Activated T-cell treated with anti-CD3 and anti-CD28 coated beads, Interleukin-2, amount 50 U/mL, for 1 hour (primary cell): ENCODE measurements around the gene LRRC4.

ENCODE experiments used
- DNase-seq: peaks from one replicate; pipeline ENCODE4 v3.0.0-alpha.2; 2020

LRRC4 gene

DNA sequence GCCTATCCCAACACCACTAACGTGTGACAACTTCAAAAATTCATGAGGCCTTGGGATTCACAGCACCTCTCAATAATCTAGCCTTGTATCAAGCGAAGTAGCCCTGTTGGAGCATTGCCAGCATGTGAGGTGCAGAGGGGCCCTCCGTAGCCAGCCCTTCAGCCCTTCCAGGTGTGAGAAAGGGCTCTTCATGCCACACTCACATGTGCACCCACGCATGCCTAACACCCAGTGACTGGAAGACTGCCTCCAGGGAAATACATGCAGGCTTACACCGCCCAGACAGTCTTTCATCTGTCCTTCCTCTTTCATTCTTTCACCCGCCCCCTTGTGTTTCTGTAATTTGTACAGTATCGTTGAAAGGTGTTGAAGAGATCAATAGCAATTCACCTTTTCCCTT, 26.1 kb downstream of the LRRC4 start:
- DNase-seq: no peak

DNA sequence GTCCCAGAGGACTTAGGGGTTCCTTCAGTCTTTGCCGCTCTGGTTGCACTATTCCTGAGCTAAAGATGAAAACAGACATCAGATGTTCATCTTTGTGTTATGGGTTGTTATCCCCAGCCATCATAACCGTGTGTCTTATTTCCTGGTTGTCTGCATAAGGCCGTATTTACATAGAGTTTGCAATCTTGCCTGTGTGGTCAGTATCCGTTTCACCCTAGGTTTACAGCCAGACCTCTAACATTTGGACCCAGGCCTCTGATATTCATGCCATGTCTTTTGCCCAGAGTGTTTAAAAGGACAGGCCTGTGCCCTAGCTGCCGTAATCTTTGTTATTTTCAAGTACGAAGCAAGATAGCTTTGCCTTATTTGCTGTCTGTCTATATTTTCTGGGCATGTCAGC, 26.6 kb downstream of the LRRC4 start:
- DNase-seq: no peak

DNA sequence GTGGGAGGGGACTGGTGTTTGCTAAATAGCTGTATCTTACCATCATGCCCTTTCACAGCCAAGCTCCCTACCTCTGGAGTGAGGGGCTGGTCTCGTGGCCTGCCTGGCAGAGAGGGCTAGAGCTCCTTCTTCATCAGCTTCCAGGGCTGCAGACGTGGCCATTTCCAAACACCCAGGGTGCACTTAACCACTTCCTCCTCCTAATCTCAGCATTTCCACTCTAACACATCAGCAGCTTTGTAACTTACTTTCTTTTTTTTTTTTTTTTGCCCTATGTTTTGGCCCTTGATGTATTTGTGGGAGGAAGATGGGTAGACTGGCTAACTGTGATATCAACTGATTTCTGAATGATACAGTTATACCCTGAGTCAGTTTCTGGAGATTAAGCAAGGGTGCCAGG, 27.4 kb downstream of the LRRC4 start:
- DNase-seq: no peak

DNA sequence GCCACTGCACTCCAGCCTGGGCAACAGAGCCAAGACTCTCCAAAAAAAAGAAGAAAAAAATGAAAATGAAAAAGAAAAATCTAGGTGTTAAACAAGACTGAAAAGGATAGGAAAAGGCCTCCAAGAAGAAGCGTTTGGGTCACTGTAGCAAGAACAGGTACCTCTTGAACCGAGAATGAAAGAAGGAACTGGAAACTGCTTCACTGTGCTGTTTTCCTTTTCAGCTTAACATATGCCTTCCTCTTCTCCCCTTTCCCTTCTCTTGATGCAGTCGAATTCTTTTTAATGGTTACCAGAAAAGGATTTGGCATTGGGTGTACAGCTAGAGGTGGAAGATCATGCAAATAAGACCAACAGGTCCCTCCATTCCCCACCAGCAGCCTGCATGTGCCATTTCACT, 28.1 kb downstream of the LRRC4 start:
- no peak for DNase-seq

DNA sequence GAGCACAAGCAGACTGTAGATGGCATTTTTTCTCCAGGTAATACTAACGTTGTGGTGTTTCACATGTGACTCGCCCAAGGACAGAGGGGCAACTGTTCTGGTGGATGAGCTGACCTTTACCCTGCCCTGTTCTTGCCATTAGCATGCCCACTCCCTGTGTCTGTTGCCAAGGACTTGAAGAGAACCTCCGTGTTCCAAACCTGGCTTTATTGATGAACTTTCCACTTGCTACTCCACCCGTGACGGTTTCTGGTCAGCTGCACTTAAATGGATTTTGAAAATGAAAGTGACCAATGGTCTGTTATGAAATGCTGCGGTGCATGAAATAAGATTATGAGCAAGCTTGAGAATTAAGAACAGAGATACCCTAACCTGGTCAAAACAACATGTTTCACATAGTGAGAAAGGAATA, 30.4 kb downstream of the LRRC4 start:
- no peak for DNase-seq

DNA sequence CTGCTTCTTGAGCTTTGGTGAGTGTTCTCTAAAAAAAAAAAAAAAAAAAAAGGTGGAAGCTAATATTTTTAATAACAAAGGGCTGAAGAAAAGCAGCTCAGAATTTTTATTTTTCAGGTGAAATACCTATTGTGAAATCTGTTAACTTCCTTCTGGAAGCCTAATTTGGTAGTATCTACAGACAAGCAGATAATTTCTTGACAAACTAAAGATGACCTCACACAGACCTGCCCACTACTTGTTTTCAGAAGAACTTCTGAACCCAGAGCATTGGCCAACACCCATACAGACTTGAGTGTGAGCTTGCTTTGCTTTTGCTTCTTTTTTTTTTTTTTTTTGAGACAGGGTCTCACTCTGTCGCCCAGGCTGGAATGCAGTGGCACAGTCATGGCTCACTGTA, 31.2 kb downstream of the LRRC4 start:
- DNase-seq: no peak

DNA sequence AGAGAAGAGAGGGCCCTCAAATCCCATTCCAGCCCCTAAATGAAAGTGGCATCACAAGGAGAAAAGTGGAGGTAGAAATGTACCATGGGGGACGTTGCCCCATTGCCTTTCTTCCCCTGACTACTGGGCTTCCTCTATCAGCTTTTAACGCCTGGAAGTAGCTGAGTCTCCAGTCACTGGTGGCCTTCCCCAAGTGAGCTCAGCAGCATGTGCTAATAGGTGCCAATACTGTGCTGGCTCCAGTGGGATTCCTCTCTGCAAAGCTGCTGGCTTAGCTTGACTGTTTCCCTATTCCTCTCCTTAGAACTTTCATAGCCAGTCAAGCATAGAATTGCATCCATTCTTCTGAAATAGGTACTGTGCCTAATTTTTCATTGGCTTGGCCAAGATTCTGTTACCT, 32.6 kb downstream of the LRRC4 start:
- no peak for DNase-seq

DNA sequence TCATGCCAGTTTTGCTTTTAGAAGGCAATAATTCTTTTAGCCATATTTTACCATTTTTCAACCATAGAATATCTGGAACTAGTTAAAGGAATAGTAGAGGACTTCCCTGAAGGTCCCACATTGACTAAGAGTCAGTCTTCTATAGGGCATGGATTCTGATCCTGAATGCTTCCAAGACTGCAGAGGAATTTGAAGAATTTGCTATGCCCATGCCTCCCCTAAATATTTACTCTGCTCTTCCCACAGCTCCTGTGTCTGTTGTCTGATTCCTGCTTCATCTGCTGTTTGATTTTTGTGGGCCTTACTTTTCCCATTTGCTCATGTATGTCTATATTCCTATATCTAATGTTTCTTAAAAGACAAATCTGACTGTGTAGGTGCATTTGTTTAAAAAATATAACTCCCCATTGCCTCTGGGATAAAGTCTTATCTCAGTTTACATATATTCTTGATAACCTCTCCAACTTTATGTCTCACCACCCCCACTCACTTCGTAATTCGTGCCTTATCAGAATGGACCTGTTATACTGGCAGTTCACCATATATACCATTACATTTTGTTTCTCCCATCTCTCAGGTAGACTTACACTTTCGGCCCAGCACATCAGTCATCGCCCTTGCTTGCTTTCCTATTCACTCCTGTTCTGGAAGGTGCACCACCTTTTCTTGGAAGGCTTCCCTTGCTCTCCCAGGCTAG, 33.9 kb downstream of the LRRC4 start:
- DNase-seq: no peak

DNA sequence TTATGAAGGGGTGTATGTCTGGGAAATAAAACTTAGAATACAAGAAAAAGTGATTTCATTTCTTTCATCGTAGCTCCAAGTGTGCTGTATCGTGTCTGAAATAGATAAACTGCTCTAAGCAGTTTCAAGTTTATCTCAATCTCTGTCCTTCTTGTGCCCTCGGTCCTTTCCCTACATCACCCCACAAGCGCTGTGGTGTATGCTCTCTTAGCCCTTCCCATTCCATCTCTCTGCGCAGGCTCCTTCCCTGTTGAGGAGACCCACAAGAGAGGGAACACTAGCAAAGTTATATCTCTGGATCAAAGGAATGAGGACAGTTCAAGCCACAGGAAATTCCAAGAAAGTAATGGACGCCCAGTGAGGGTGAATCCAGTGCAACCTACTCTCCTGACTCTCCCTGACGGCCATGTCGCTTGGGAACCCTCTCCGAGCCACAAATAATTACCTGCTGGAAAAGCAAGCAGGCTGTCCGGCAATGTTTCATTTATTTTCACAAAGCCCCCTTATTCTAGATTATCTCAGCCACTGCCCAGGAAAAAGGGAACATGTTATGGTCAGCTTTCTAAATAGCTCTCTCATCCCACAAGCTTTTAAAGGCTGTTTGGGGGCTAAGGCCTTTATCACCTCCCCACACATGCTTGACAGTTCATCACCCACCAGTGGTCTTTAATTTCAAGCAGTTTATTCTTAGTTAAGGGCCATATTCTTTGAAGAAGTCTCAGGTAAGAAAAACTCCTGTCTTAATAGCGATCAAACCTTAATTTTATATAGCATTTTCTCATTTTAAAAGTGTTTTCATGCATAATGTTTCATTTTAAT, 34.8 kb downstream of the LRRC4 start:
- DNase-seq: no peak

DNA sequence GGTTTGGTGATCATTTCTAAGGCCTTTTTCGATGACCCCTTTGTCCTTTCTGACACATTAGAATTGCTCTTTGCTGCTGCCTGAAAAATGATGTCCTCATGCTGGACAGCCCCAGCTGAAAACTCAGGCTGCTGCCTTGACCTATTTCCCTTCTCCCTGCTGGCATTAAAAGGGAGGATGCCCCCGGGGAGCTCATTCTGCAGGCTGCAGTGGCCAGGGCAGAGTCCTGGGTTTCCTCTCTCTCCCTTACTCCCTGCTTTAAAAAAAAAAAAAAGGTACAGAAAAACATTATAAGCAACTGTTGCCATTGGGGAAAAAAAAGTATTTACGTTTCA, 35.4 kb downstream of the LRRC4 start:
- DNase-seq: no peak

DNA sequence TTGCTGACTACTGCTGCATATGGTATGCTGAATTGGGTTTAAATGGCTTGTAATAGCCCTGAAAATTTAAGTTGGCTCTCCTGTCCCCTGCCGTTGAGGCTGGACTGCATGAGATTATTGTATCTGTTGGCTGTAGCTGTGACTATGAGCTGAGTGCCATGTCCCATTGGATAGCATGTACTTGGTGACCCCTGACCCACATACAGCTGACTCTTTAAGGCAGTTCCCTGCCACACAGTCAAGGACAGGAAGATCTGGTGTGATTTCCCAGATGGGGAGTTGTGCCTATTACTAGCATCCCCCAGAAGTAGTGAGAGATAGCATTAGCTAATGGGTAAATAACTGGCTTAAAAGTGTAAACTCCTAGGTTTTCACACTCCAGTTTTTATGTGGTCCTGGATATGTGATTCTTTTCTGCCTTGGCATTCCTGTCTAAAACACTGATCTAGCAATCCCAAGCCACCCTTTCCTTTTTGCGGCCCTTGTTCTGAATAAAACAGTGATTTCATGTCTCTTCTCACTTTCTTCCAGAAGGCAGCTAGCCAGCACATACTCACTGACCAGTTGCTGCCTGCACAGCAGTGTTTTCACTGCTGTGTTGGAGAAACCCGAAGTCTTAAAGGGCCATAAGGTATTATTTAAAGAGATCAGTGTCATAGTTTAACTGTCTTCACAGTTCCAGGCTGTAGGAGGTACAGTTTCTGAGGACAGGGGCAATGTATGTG, 35.9 kb downstream of the LRRC4 start:
- DNase-seq: no peak

DNA sequence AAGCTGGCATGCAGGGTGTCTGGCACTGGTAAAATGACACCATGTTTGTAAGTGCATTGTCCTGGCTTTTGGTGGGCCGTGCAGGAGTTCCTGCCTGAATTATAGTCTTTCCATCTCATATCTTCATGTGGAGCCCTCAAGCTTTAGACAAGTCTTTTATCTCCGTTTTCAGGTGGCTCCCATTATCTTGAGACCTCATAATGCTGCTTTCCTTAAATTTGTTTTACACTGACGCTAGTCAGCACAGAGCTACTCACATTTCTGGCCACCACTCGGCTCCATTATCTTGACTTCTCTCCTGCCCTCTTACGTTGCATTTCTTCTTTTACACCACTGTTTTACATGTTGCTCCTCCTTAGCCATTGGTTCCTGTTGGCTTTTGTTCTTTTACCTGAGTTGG, 37.2 kb downstream of the LRRC4 start:
- no peak for DNase-seq

DNA sequence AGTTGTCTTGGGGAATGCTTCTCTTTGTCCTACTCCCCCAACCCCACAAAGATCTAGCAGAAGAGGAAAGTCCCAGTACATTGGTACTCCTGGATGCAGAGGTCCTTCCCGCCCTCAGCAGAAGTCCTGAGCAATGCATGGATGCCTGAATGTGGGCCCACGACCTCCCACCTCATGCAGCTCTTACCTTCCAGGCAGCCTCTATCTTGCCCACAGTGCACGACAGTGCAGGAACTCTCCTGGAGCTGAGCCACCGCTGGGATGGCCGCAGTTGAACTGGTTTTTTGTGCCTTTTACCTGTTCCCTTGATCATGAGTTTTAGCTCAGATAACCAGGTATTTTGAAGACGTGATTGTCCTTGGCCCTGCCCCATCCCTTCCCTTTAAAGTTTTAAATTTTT, 37.9 kb downstream of the LRRC4 start:
- DNase-seq: no peak

DNA sequence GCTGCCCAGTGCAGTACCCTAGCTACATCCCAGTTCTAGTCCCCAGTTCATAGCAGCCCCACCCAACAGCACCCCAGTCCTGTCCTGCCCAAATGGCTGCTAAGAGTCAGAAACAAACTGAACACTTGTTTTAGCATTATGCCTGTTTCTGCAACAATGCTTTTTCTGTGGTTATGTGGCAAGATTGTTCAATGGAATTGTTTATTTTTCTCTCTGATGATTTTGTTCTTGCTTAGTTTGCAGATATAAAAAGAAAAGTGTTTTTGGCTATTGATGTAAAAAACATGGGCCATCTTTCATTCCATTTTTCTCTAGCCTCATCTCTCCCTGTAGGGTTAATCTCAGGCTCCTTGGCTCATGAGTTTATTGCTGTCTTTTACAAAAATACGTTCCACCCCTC, 42.5 kb downstream of the LRRC4 start:
- no peak for DNase-seq

DNA sequence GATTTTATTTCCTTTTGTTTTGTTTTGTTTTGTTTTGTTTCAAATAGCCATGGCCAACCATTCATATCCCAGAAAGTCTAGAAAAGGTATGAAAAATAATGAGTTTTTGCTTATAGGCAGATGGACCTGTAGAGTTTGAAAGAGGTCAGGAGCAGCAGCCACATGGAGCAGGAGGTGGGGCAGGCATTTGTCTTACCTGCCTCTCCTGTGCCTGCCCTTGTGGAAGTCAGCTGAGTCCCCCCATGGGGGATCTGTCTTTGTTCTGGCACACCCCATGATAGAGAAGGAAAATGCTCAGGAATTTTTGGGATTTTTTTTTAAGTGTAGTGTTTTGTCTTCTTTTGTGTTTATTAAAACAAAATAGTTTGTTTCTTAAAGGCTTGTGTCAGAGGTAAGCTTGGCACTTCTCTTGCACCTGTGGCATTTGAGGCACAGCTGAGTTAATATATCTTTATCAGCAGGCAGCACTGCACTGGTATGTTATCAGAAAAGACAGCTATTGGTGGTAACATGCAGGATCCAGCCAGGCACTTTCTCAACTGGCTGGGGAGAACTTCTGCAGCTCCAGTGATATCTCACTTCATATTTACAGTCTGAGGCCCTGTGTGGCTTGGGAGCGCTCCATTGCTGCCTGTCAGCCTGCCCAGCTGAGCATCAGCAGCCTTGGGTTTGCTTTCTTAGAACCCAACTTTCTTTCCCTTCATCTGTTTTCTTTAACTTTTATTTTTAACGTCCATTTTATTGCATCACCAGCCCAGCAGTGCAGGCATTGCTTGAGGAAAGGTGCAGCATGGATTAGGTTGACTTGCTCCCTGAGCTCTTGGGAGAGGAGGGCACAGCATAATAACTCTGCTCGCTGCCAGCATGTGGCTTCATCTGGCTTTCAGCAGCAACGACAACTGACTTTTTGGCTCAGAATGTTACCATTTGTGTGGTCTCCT, 44.4 kb downstream of the LRRC4 start:
- DNase-seq: no peak

DNA sequence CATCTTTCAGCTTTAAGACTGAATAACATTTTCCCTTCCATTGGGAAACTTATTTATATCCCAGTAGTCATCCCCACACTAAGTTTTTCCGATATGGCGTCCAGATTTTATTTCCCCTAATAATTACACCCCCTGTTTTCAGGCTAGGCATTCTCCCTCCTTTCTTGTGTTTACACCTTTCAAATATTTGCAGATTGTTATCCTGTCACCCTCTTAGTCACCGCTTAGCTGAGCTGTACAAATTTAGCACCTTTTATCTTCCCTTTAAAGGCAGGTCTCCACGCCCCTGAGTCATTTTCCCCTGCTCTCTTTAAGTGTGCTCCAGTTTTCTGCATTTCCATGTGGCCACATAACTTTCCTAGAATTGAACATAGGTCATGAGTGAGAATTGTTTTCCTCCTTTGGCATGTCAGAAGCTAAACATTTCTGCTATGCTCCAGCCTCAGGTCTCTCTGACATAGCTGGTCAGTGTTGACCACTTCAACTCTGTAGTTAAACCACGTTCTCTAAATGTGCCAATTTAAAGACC, 47.4 kb downstream of the LRRC4 start:
- DNase-seq: no peak

DNA sequence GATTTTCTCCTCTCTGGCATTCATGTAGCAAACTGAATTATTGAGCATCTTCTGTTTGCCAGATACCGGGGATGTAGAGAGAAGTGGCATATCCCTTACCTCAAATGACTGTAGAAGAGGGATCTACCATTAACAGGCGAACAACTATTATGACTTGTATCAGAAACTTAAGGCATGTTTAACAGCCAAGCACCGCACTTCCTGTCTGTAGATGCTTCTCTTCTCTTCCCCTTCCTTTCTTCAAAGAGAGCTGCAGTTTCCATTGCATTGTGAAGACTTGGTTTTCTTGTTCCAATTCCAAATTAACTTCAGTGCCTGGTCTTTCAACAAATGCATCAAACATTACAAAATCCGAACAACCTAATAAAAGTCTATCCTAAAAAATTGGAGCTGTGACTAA, 49.3 kb downstream of the LRRC4 start:
- no peak for DNase-seq

DNA sequence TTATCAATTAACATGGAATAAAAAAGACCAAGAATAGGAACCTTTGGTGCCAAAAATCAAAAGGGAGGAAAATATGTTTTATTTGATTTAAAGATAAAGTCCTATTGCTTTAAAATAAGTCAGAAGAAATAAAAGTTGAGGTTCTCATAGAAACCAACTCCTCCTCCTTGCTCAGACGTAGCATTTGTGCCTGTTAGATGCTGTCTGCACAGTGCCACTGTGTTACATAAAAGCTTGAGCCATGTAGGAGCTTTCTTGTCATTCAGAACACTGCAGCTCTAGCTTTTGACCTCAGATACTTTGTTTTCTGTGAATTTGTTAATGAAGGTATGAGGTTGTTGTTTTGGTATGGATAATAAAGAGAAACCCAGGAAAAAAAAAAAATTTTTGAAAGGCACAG, 50.3 kb downstream of the LRRC4 start:
- DNase-seq: no peak

DNA sequence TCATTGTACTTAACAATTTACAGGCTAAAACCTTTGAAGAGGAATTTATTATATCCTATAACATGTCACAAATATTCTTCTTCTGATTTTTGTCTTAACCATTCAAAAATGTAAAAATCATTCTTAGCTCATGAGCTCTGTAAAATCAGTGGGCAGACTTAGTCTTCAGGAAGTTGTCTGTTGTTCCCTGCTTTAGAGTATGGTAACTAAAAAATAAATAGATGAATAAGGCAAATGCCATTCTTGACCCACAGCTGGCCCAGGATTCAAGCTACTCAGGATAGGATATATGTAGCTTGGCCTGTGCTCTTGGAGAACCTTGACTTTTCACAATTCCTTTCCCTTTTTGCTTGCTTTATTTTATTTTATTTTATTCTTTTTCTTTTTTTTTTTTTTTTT, 51.5 kb downstream of the LRRC4 start:
- DNase-seq: no peak

DNA sequence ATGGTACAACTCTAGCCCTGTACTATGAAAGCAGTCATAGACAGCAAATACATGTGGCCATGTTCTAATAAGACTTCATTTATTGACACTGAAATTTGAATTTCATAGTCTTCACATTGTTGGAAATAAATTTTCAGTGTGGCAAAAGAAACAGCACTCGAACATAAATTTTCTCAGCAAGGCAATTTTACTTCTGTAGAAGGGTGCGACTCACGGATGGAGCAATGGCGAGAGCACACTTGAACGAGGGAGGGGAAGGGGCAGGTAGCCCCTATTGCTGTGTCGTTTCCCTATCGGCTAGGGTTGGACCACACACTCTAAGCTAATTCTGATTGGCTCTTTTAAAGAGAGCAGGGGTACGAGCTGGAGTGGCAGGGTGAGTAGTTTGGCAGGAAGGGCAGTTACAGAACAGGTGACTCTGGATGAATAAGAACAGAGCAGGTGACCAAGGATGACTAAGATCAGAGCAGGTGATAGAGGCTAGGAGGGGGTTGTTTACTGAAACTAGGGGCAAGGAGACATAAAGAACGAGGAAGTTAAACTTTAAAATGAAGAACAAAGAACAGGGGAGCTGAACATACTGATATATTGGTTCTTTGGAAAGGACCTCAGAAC, 52.0 kb downstream of the LRRC4 start:
- DNase-seq: no peak

DNA sequence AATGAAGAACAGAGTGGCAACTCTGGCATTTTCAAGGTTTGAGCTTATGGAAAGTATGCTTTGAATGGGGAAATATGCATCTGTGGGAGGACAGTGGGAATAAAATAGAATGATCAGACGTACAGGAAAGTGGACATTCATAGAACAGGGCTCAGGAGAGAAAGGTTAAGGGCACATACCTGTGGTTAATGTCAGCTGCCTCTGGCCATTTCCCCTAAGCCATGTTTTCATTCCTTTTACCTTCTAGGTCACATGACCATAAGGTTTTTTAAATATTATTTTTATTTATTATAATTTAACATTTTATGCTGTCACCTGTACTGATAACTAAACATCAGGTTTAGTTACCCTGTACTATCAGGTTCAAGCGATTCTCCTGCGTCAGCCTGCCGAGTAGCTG, 52.8 kb downstream of the LRRC4 start:
- DNase-seq: no peak
